Measurements from ENCODE around the gene AGBL4. TPM values are rescaled to one million over a fixed set of nuclear protein-coding genes. Genes with fewer than 3 reads are reported as not detected.

The AGBL4 gene
- polyA plus RNA-seq, 1 donor (not counting 4 experiments of a cell fraction or from before 2014, with no cell fraction given): not detected

GRCh38 chr1:49052102-49052501, 971.7 kb downstream of the AGBL4 start:
- Histone ChIP-seq H2AFZ (ENCODE audit: control insufficient read depth, low read length) (no peak overlapping the region), H3K36me3 (ENCODE audit: control insufficient read depth in 2 of 2, extremely low read depth in 1 of 2, insufficient read depth in 2 of 2, low read length in 2 of 2) (no peaks in the 10 kb centered on the region), H3K27me3 (ENCODE audit: control insufficient read depth, extremely low read depth, insufficient read depth, low read length) (no peaks in the 10 kb centered on the region), H3K4me3 (ENCODE audit: control insufficient read depth in 2 of 3, extremely low read depth in 1 of 3, insufficient read depth in 2 of 3, low read depth in 1 of 3, low read length in 3 of 3) (no peak overlapping the region), H3K9ac (ENCODE audit: control insufficient read depth, extremely low read depth, insufficient read depth, low read length) (no peak overlapping the region), H3K4me1 (ENCODE audit: control insufficient read depth, extremely low read depth, insufficient read depth, low read length) (no peaks in the 10 kb centered on the region), H3K9me3 (ENCODE audit: control insufficient read depth, low read depth, low read length) (no peaks in the 10 kb centered on the region), H4K20me1 (ENCODE audit: control insufficient read depth, extremely low read depth, insufficient read depth, low read length) (no peaks in the 10 kb centered on the region), H3K9me1 (ENCODE audit: control insufficient read depth, extremely low read depth, insufficient read depth, low read length) (no peaks in the 10 kb centered on the region), H3K4me2 (ENCODE audit: control insufficient read depth, extremely low read depth, insufficient read depth, low read depth, low read length) (no peak overlapping the region), H3K27ac (ENCODE audit: control insufficient read depth, insufficient read depth, low read length) (no peak overlapping the region), H3K79me2 (ENCODE audit: control insufficient read depth, insufficient read depth, low read length) (no peaks in the 10 kb centered on the region)
- dilution Hi-C loops (cut with MboI; ENCODE audit: extremely low pct_ligation_motif_present, low sequenced_read_pairs): no loop called here
- TF ChIP-seq EZH2 (IDR thresholded peaks at IDR 0.05; ENCODE audit: low read length): no peak
- DNase-seq (ENCODE audit: low read depth, low spot score) (no peak), FAIRE-seq (no peak)

- Histone ChIP-seq H3K36me3 (ENCODE audit: control insufficient read depth in 2 of 2, extremely low read depth in 1 of 2, insufficient read depth in 2 of 2, low read length in 2 of 2) (no peaks in the 10 kb centered on the region), H3K4me3 (ENCODE audit: control insufficient read depth in 2 of 3, extremely low read depth in 1 of 3, insufficient read depth in 2 of 3, low read depth in 1 of 3, low read length in 3 of 3) (no peak overlapping the region), H3K4me2 (ENCODE audit: control insufficient read depth, extremely low read depth, insufficient read depth, low read depth, low read length) (no peak overlapping the region), H3K9ac (ENCODE audit: control insufficient read depth, extremely low read depth, insufficient read depth, low read length) (no peak overlapping the region), H3K9me3 (ENCODE audit: control insufficient read depth, low read depth, low read length) (no peaks in the 10 kb centered on the region), H3K27ac (ENCODE audit: control insufficient read depth, insufficient read depth, low read length) (no peak overlapping the region), H2AFZ (ENCODE audit: control insufficient read depth, low read length) (no peak overlapping the region), H3K4me1 (ENCODE audit: control insufficient read depth, extremely low read depth, insufficient read depth, low read length) (no peaks in the 10 kb centered on the region), H4K20me1 (ENCODE audit: control insufficient read depth, extremely low read depth, insufficient read depth, low read length) (no peaks in the 10 kb centered on the region), H3K9me1 (ENCODE audit: control insufficient read depth, extremely low read depth, insufficient read depth, low read length) (no peaks in the 10 kb centered on the region), H3K27me3 (ENCODE audit: control insufficient read depth, extremely low read depth, insufficient read depth, low read length) (no peaks in the 10 kb centered on the region), H3K79me2 (ENCODE audit: control insufficient read depth, insufficient read depth, low read length) (no peaks in the 10 kb centered on the region)
- no peak for DNase-seq (ENCODE audit: low read depth, low spot score)
- TF ChIP-seq CTCF (optimal IDR thresholded peaks at IDR 0.05 in 1 of 3, IDR thresholded peaks at IDR 0.05 in 1 of 3, conservative IDR thresholded peaks at IDR 0.05 in 1 of 3; ENCODE audit: extremely low read depth in 1 of 3, insufficient read depth in 2 of 3, low read length in 3 of 3) (no peak), EZH2 (IDR thresholded peaks at IDR 0.05; ENCODE audit: low read length) (no peak)
- no peak for FAIRE-seq
- dilution Hi-C loops (cut with MboI; ENCODE audit: extremely low pct_ligation_motif_present, low sequenced_read_pairs): no loop called here
Measured at GRCh38 chr1:49051647-49052046, 972.1 kb downstream of the AGBL4 start.

- FAIRE-seq (no peak), DNase-seq (ENCODE audit: low read depth, low spot score) (no peak)
- no peaks in the 10 kb centered on the region for H3K4me1 ChIP-seq (ENCODE audit: control insufficient read depth, extremely low read depth, insufficient read depth, low read length)
Measured at GRCh38 chr1:49050041-49050440, 973.7 kb downstream of the AGBL4 start.

More at GRCh38 chr1:49050041-49050440, 973.7 kb downstream of the AGBL4 start:
- dilution Hi-C loops (cut with MboI; ENCODE audit: extremely low pct_ligation_motif_present, low sequenced_read_pairs): no loop called here
- no peak overlapping the region for H2AFZ ChIP-seq (ENCODE audit: control insufficient read depth, low read length)
- no peaks in the 10 kb centered on the region for H3K36me3 ChIP-seq (ENCODE audit: control insufficient read depth in 2 of 2, extremely low read depth in 1 of 2, insufficient read depth in 2 of 2, low read length in 2 of 2)
- no peaks in the 10 kb centered on the region for H3K9me3 ChIP-seq (ENCODE audit: control insufficient read depth, low read depth, low read length)
- H3K9ac ChIP-seq (ENCODE audit: control insufficient read depth, extremely low read depth, insufficient read depth, low read length): no peak overlapping the region
- no peaks in the 10 kb centered on the region for H3K27me3 ChIP-seq (ENCODE audit: control insufficient read depth, extremely low read depth, insufficient read depth, low read length)
- no peak overlapping the region for H3K27ac ChIP-seq (ENCODE audit: control insufficient read depth, insufficient read depth, low read length)
- no peak overlapping the region for H3K4me2 ChIP-seq (ENCODE audit: control insufficient read depth, extremely low read depth, insufficient read depth, low read depth, low read length)
- TF ChIP-seq EZH2 (IDR thresholded peaks at IDR 0.05; ENCODE audit: low read length) (no peak), CTCF (optimal IDR thresholded peaks at IDR 0.05 in 1 of 3, IDR thresholded peaks at IDR 0.05 in 1 of 3, conservative IDR thresholded peaks at IDR 0.05 in 1 of 3; ENCODE audit: extremely low read depth in 1 of 3, insufficient read depth in 2 of 3, low read length in 3 of 3) (no peak)
- H3K79me2 ChIP-seq (ENCODE audit: control insufficient read depth, insufficient read depth, low read length): no peaks in the 10 kb centered on the region
- H3K9me1 ChIP-seq (ENCODE audit: control insufficient read depth, extremely low read depth, insufficient read depth, low read length): no peaks in the 10 kb centered on the region
- H4K20me1 ChIP-seq (ENCODE audit: control insufficient read depth, extremely low read depth, insufficient read depth, low read length): no peaks in the 10 kb centered on the region
- no peak overlapping the region for H3K4me3 ChIP-seq (ENCODE audit: control insufficient read depth in 2 of 3, extremely low read depth in 1 of 3, insufficient read depth in 2 of 3, low read depth in 1 of 3, low read length in 3 of 3)

Data from keratinocyte (primary cell).